Liver (tissue), 9 donors: ENCODE results near the gene GAS2L3. TPM values are rescaled to one million over a fixed set of nuclear protein-coding genes. Genes with fewer than 3 reads are reported as not detected.

Experiments
- DNase-seq: peaks from one replicate; pipeline ENCODE4 v3.0.0-alpha.2; 2017; ENCODE audit warnings: low spot score
- H3K27ac ChIP-seq, 2 donors: one replicate each; pipeline ENCODE4 v1.7.0; 2013; ENCODE audit warnings: inconsistent platforms in 2 of 2, low read length in 2 of 2, control low read depth in 1 of 2, low read depth in 1 of 2, mild to moderate bottlenecking in 1 of 2
- H3K27me3 ChIP-seq, 4 donors: one replicate each; pipeline versions ENCODE4 v1.6.1 to v1.7.0; 2013; ENCODE audit warnings: low read length in 3 of 4, inconsistent platforms in 1 of 4, mild to moderate bottlenecking in 1 of 4, moderate library complexity in 1 of 4; ENCODE audit not compliant: control insufficient read depth in 4 of 4, insufficient read depth in 4 of 4
- H3K36me3 ChIP-seq, 4 donors: one replicate each; pipeline versions ENCODE4 v1.6.1 to v1.7.0; 2013; ENCODE audit warnings: low read length in 3 of 4, mild to moderate bottlenecking in 3 of 4, low read depth in 1 of 4, moderate library complexity in 1 of 4; ENCODE audit not compliant: control insufficient read depth in 4 of 4, insufficient read depth in 3 of 4
- H3K4me1 ChIP-seq, 4 donors: one replicate each; pipeline versions ENCODE4 v1.6.1 to v1.7.0; 2013; ENCODE audit warnings: low read length in 3 of 4, mild to moderate bottlenecking in 3 of 4, moderate library complexity in 1 of 4; ENCODE audit not compliant: control insufficient read depth in 4 of 4, insufficient read depth in 4 of 4
- H3K4me3 ChIP-seq, 3 donors: one replicate each; pipeline versions ENCODE4 v1.6.1 to v1.7.0; 2013; ENCODE audit warnings: low read length in 3 of 3, control low read depth in 1 of 3, low read depth in 1 of 3, mild to moderate bottlenecking in 1 of 3
- H3K9ac ChIP-seq, 2 donors: one replicate each; pipeline ENCODE4 v1.7.0; 2013; ENCODE audit warnings: low read length in 2 of 2, mild to moderate bottlenecking in 2 of 2, moderate library complexity in 2 of 2, control low read depth in 1 of 2, low read depth in 1 of 2
- H3K9me3 ChIP-seq, 4 donors: one replicate each; pipeline versions ENCODE4 v1.6.1 to v1.7.0; 2013; ENCODE audit warnings: low read length in 3 of 4; ENCODE audit not compliant: control insufficient read depth in 4 of 4
- EGR1 ChIP-seq, 2 donors: IDR thresholded peaks; 2 replicates each; pipeline ENCODE4 v1.6.1; 2016 to 2018; ENCODE audit warnings: antibody characterized with exemption in 2 of 2, low read depth in 2 of 2
- FOXA1 ChIP-seq: IDR thresholded peaks from 2 replicates; pipeline ENCODE4 v1.6.1; 2016; ENCODE audit warnings: antibody characterized with exemption
- FOXA2 ChIP-seq: IDR thresholded peaks from 2 replicates; pipeline ENCODE4 v1.6.1; 2016; ENCODE audit warnings: antibody characterized with exemption
- GABPA ChIP-seq, 2 donors: IDR thresholded peaks in 1 of 2; conservative IDR thresholded peaks in 1 of 2; 2 replicates each; pipeline ENCODE4 v1.6.1; 2016; ENCODE audit warnings: antibody characterized with exemption in 2 of 2, mild to moderate bottlenecking in 1 of 2, moderate library complexity in 1 of 2
- HNF4A ChIP-seq, 2 donors: conservative IDR thresholded peaks; 2 replicates each; pipeline ENCODE4 v1.6.1; 2016; ENCODE audit warnings: antibody characterized with exemption in 2 of 2, mild to moderate bottlenecking in 2 of 2
- HNF4G ChIP-seq: IDR thresholded peaks from 2 replicates; pipeline ENCODE4 v1.6.1; 2016; ENCODE audit warnings: antibody characterized with exemption
- JUND ChIP-seq, 2 donors: IDR thresholded peaks; 2 replicates each; pipeline ENCODE4 v1.6.1; 2016; ENCODE audit warnings: antibody characterized with exemption in 2 of 2
- NR2F2 ChIP-seq: IDR thresholded peaks from 2 replicates; pipeline ENCODE4 v1.6.1; 2016; ENCODE audit warnings: antibody characterized with exemption
- RAD21 ChIP-seq, 2 donors: IDR thresholded peaks; 2 replicates each; pipeline ENCODE4 v1.6.1; 2016; ENCODE audit warnings: antibody characterized with exemption in 2 of 2, mild to moderate bottlenecking in 2 of 2
- RXRA ChIP-seq, 2 donors: IDR thresholded peaks; 2 replicates each; pipeline ENCODE4 v1.6.1; 2017 to 2018; ENCODE audit warnings: antibody characterized with exemption in 2 of 2, mild to moderate bottlenecking in 1 of 2
- SP1 ChIP-seq: IDR thresholded peaks from 2 replicates; pipeline ENCODE4 v1.6.1; 2018; ENCODE audit warnings: antibody characterized with exemption, mild to moderate bottlenecking
- TAF1 ChIP-seq: conservative IDR thresholded peaks from 2 replicates; pipeline ENCODE4 v1.6.1; 2016; ENCODE audit warnings: antibody characterized with exemption, mild to moderate bottlenecking
- YY1 ChIP-seq: IDR thresholded peaks from 2 replicates; pipeline ENCODE4 v1.6.1; 2016; ENCODE audit warnings: antibody characterized with exemption, mild to moderate bottlenecking
- WGBS: extraction: QIAGEN DNeasy Blood & Tissue Kit; methylation state at CpG from one replicate; pipeline ENCODE4 v1.1.7; 2013; 5-methylcytosine and 5-hydroxymethylcytosine counted together
- polyA plus RNA-seq, 2 donors: library from polyadenylated mRNA; stranded (reverse) in 1 of 2; unstranded in 1 of 2; fragments of 200-250 nt in 1 of 2; fragments of >200 nt in 1 of 2; fragmentation: Nextera tagmentation in 1 of 2; extraction: Ambion mirVana in 1 of 2; gene quantifications; one replicate each; pipeline versions ENCODE4 v1.2.1 to v1.2.3, GENCODE V29; 2013 to 2015
- total RNA-seq, 2 donors: library from RNA; depleted of rRNA; stranded (reverse); fragments of >200 nt; gene quantifications; one replicate each; pipeline ENCODE4 v1.2.3, GENCODE V29; 2014
- TF ChIP-seq, protein P1 (sequence below): fragments of 150-350 bp; IDR thresholded peaks from 2 replicates; pipeline ENCODE4 v1.5.1; 2017; ENCODE audit warnings: improper control_type of control experiment, low read depth, low read length; ENCODE audit not compliant: missing input control
- TF ChIP-seq, protein P2 (sequence below): IDR thresholded peaks from 2 replicates; pipeline ENCODE4 v1.6.1; 2016; ENCODE audit warnings: antibody characterized with exemption
- TF ChIP-seq, protein P3 (sequence below): IDR thresholded peaks from 2 replicates; pipeline ENCODE4 v1.6.1; 2016; ENCODE audit warnings: antibody characterized with exemption
- TF ChIP-seq, protein P4 (sequence below): IDR thresholded peaks from 2 replicates; pipeline ENCODE4 v1.6.1; 2016; ENCODE audit warnings: antibody characterized with exemption, mild to moderate bottlenecking
- TF ChIP-seq, protein P5 (sequence below): IDR thresholded peaks from 2 replicates; pipeline ENCODE4 v1.6.1; 2016; ENCODE audit warnings: antibody characterized with exemption
- donor health status: healthy.
- donor health status: healthy.
- donor health status: healthy.
- donor health status: healthy.
- donor health status: healthy.

The GAS2L3 gene
- total and polyA plus RNA-seq, 4 donors = 0.76 to 17.6 (median 2.4) TPM

DNA sequence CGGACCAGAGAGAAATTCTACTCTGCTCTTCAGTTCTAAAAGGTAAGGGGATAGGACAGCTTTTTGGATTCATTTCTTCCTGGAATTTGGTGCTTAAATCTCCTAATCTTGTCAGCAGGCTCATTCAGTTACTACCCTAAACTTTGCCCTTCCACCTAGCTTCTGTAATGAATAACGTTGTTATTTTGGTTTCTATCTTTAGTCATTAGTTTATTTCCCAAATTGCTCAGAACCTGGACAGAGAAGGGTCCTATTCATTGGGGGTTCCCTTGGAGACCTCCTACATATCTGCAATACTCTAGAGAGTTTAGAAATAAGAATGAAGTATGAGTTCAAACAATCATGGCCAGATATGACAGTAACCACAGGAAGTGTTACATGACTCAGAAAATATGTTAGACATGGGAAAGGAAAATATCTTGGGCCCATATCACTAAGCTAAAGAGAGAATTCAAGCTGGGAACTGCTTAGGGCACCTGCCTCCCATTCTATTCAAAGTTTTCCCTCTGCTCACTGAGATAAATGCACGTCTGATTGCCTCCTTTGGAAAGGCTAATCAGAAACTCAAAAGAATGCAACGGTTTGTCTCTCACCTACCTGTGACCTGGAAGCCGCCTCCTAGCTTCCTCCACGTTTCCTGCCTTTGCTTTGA lies 87.9 kb downstream of the GAS2L3 start:
- 55% methylated on average over 6 of the region's 6 CpGs for WGBS
- H3K36me3 ChIP-seq = no peaks in the 10 kb centered on the region
- H3K9me3 ChIP-seq = no peaks in the 10 kb centered on the region
- H3K4me3 ChIP-seq = no peak overlapping the region
- no peaks in the 10 kb centered on the region for H3K27me3 ChIP-seq
- H3K27ac ChIP-seq = no peak overlapping the region
- no peak overlapping the region for H3K9ac ChIP-seq
- DNase-seq = no peak
- TF ChIP-seq, protein P1, sequence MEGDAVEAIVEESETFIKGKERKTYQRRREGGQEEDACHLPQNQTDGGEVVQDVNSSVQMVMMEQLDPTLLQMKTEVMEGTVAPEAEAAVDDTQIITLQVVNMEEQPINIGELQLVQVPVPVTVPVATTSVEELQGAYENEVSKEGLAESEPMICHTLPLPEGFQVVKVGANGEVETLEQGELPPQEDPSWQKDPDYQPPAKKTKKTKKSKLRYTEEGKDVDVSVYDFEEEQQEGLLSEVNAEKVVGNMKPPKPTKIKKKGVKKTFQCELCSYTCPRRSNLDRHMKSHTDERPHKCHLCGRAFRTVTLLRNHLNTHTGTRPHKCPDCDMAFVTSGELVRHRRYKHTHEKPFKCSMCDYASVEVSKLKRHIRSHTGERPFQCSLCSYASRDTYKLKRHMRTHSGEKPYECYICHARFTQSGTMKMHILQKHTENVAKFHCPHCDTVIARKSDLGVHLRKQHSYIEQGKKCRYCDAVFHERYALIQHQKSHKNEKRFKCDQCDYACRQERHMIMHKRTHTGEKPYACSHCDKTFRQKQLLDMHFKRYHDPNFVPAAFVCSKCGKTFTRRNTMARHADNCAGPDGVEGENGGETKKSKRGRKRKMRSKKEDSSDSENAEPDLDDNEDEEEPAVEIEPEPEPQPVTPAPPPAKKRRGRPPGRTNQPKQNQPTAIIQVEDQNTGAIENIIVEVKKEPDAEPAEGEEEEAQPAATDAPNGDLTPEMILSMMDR = no peak
- TF ChIP-seq HNF4G (no peak), FOXA2 (no peak), YY1 (no peak), SP1 (no peak), RXRA (IDR thresholded peaks at IDR 0.05) (no peak), EGR1 (IDR thresholded peaks at IDR 0.05; ENCODE audit: low read depth in 2 of 2) (no peak), JUND (IDR thresholded peaks at IDR 0.05) (no peak), TAF1 (no peak), GABPA (IDR thresholded peaks at IDR 0.05 in 1 of 2, conservative IDR thresholded peaks at IDR 0.05 in 1 of 2) (no peak), RAD21 (IDR thresholded peaks at IDR 0.05) (no peak), NR2F2 (no peak), FOXA1 (no peak), HNF4A (conservative IDR thresholded peaks at IDR 0.05) (no peak)
- TF ChIP-seq, protein P2, sequence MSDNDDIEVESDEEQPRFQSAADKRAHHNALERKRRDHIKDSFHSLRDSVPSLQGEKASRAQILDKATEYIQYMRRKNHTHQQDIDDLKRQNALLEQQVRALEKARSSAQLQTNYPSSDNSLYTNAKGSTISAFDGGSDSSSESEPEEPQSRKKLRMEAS = no peak
- TF ChIP-seq, protein P3, sequence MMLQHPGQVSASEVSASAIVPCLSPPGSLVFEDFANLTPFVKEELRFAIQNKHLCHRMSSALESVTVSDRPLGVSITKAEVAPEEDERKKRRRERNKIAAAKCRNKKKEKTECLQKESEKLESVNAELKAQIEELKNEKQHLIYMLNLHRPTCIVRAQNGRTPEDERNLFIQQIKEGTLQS = no peak
- TF ChIP-seq, protein P4, sequence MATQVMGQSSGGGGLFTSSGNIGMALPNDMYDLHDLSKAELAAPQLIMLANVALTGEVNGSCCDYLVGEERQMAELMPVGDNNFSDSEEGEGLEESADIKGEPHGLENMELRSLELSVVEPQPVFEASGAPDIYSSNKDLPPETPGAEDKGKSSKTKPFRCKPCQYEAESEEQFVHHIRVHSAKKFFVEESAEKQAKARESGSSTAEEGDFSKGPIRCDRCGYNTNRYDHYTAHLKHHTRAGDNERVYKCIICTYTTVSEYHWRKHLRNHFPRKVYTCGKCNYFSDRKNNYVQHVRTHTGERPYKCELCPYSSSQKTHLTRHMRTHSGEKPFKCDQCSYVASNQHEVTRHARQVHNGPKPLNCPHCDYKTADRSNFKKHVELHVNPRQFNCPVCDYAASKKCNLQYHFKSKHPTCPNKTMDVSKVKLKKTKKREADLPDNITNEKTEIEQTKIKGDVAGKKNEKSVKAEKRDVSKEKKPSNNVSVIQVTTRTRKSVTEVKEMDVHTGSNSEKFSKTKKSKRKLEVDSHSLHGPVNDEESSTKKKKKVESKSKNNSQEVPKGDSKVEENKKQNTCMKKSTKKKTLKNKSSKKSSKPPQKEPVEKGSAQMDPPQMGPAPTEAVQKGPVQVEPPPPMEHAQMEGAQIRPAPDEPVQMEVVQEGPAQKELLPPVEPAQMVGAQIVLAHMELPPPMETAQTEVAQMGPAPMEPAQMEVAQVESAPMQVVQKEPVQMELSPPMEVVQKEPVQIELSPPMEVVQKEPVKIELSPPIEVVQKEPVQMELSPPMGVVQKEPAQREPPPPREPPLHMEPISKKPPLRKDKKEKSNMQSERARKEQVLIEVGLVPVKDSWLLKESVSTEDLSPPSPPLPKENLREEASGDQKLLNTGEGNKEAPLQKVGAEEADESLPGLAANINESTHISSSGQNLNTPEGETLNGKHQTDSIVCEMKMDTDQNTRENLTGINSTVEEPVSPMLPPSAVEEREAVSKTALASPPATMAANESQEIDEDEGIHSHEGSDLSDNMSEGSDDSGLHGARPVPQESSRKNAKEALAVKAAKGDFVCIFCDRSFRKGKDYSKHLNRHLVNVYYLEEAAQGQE = no peak
- TF ChIP-seq, protein P5, sequence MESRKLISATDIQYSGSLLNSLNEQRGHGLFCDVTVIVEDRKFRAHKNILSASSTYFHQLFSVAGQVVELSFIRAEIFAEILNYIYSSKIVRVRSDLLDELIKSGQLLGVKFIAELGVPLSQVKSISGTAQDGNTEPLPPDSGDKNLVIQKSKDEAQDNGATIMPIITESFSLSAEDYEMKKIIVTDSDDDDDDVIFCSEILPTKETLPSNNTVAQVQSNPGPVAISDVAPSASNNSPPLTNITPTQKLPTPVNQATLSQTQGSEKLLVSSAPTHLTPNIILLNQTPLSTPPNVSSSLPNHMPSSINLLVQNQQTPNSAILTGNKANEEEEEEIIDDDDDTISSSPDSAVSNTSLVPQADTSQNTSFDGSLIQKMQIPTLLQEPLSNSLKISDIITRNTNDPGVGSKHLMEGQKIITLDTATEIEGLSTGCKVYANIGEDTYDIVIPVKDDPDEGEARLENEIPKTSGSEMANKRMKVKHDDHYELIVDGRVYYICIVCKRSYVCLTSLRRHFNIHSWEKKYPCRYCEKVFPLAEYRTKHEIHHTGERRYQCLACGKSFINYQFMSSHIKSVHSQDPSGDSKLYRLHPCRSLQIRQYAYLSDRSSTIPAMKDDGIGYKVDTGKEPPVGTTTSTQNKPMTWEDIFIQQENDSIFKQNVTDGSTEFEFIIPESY = no peak
- no peaks in the 10 kb centered on the region for H3K4me1 ChIP-seq
